ENCODE data around the gene COG2. TPM values are rescaled to one million over a fixed set of nuclear protein-coding genes. Genes with fewer than 3 reads are reported as not detected.

The COG2 gene
- total and polyA plus RNA-seq, 2 of the 13 experiments (the other 11 are each of a cell fraction or from before 2014, with no cell fraction given) = 16.8 to 36.3 TPM

GRCh38 chr1:230681599-230681998 is 39.3 kb downstream of the COG2 start (continued):
- TF ChIP-seq IRF9 (CRISPR knock-in tag; IDR thresholded peaks at IDR 0.05; ENCODE audit: borderline replicate concordance) (no peak), HIC2 (CRISPR knock-in tag; IDR thresholded peaks at IDR 0.05; ENCODE audit: low read depth) (no peak), TEAD3 (CRISPR knock-in tag; optimal IDR thresholded peaks at IDR 0.05; ENCODE audit: borderline replicate concordance) (peak; percentile 35), ZBTB46 (CRISPR knock-in tag; IDR thresholded peaks at IDR 0.05; ENCODE audit: borderline replicate concordance) (no peak), BCLAF1 (IDR thresholded peaks at IDR 0.05) (no peak), MIXL1 (CRISPR knock-in tag; IDR thresholded peaks at IDR 0.05) (no peak), SOX13 (IDR thresholded peaks at IDR 0.05) (no peak), SOX13 (CRISPR knock-in tag; conservative IDR thresholded peaks at IDR 0.05 in 1 of 2, IDR thresholded peaks at IDR 0.05 in 1 of 2) (peak in 1 of 2 experiments; percentile 67; a peak in 2 of 4 replicates), ZNF7 (CRISPR knock-in tag; IDR thresholded peaks at IDR 0.05) (no peak), HMG20A (CRISPR knock-in tag; IDR thresholded peaks at IDR 0.05; ENCODE audit: borderline replicate concordance) (peak; percentile 66; the same call in 1 of the 2 replicates), XRCC5 (optimal IDR thresholded peaks at IDR 0.05; ENCODE audit: low read length) (no peak), SSRP1 (CRISPR knock-in tag; IDR thresholded peaks at IDR 0.05) (0 out of 2 replicates have a peak, but pooled peaks have one; percentile 35), POGZ (CRISPR knock-in tag; IDR thresholded peaks at IDR 0.05) (no peak), GATA4 (IDR thresholded peaks at IDR 0.05; ENCODE audit: borderline replicate concordance, low read depth) (no peak), SRSF4 (IDR thresholded peaks at IDR 0.05; ENCODE audit: low read depth, low read length, poor library complexity, severe bottlenecking) (no peak), FOSL2 (CRISPR knock-in tag; IDR thresholded peaks at IDR 0.05) (peak; percentile 88), BRD4 (CRISPR knock-in tag; IDR thresholded peaks at IDR 0.05) (no peak), ATF2 (CRISPR knock-in tag; IDR thresholded peaks at IDR 0.05) (no peak), HINFP (CRISPR knock-in tag; IDR thresholded peaks at IDR 0.05; ENCODE audit: low read depth) (no peak), ETV5 (CRISPR knock-in tag; IDR thresholded peaks at IDR 0.05; ENCODE audit: borderline replicate concordance) (peak; percentile 14; the same call in 1 of the 2 replicates)
